ENCODE results near the gene R3HDM1. TPM values are rescaled to one million over a fixed set of nuclear protein-coding genes. Genes with fewer than 3 reads are reported as not detected.
A peak's percentile ranks its signal among the peaks of the same experiment; 100 is the strongest.
"Not testable (repeated sequence)": the region's sequence is repeated elsewhere in the genome, so short reads cannot be mapped to it uniquely, and the experiment has no call there.

R3HDM1 gene
- total and polyA plus RNA-seq, 2 donors (not counting 1 experiment from before 2014, with no cell fraction given): 12.4 to 33.1 TPM

GRCh38 chr2:135701442-135701841 lies 170.2 kb downstream of the R3HDM1 start:
- peak; percentile 45 to 63 for DNase-seq (ENCODE audit: low read depth in 2 of 2)

GRCh38 chr2:135703300-135703699 lies 172.0 kb downstream of the R3HDM1 start:
- Histone ChIP-seq H2AFZ (ENCODE audit: low read length) (no peak overlapping the region), H3K36me3 (ENCODE audit: control insufficient read depth, insufficient read depth, low read length) (no peaks in the 10 kb centered on the region), H3K9me3 (ENCODE audit: control insufficient read depth, insufficient read depth, low read depth, low read length) (no peaks in the 10 kb centered on the region), H3K4me1 (ENCODE audit: control insufficient read depth, extremely low read depth, insufficient read depth, low read length) (no peaks in the 10 kb centered on the region), H3K27ac (ENCODE audit: insufficient read depth, low read length) (no peak overlapping the region), H3K4me3 (replicated peaks in 1 of 4; ENCODE audit: control extremely low read depth in 1 of 4, insufficient read depth in 1 of 4, low read depth in 3 of 4, low read length in 4 of 4) (no peak overlapping the region), H3K27me3 (ENCODE audit: control insufficient read depth, insufficient read depth, low read length) (no peaks in the 10 kb centered on the region), H3K79me2 (ENCODE audit: control insufficient read depth, insufficient read depth, low read length) (no peaks in the 10 kb centered on the region), H3K9ac (ENCODE audit: insufficient read depth, low read length) (no peak overlapping the region), H4K20me1 (ENCODE audit: control insufficient read depth, extremely low read depth, insufficient read depth, low read length) (no peaks in the 10 kb centered on the region), H3K4me2 (ENCODE audit: extremely low read depth, insufficient read depth, low read length) (no peak overlapping the region)
- DNase-seq (ENCODE audit: low read depth in 2 of 2): no peak
- TF ChIP-seq CTCF (conservative IDR thresholded peaks at IDR 0.05 in 1 of 2, IDR thresholded peaks at IDR 0.05 in 1 of 2; ENCODE audit: low read depth in 1 of 2, low read length in 2 of 2) (no peak), EZH2 (IDR thresholded peaks at IDR 0.05; ENCODE audit: low read length, missing control alignments) (no peak)

More at GRCh38 chr2:135701442-135701841, 170.2 kb downstream of the R3HDM1 start:
- no peaks in the 10 kb centered on the region for H3K4me1 ChIP-seq (ENCODE audit: control insufficient read depth, extremely low read depth, insufficient read depth, low read length)
- no peak overlapping the region for H2AFZ ChIP-seq (ENCODE audit: low read length)
- no peaks in the 10 kb centered on the region for H4K20me1 ChIP-seq (ENCODE audit: control insufficient read depth, extremely low read depth, insufficient read depth, low read length)
- H3K4me3 ChIP-seq (replicated peaks in 1 of 4; ENCODE audit: control extremely low read depth in 1 of 4, insufficient read depth in 1 of 4, low read depth in 3 of 4, low read length in 4 of 4): no peak overlapping the region
- H3K9ac ChIP-seq (ENCODE audit: insufficient read depth, low read length): no peak overlapping the region
- no peaks in the 10 kb centered on the region for H3K27me3 ChIP-seq (ENCODE audit: control insufficient read depth, insufficient read depth, low read length)
- H3K36me3 ChIP-seq (ENCODE audit: control insufficient read depth, insufficient read depth, low read length): no peaks in the 10 kb centered on the region
- H3K79me2 ChIP-seq (ENCODE audit: control insufficient read depth, insufficient read depth, low read length): no peaks in the 10 kb centered on the region
- no peak overlapping the region for H3K27ac ChIP-seq (ENCODE audit: insufficient read depth, low read length)
- TF ChIP-seq CTCF (conservative IDR thresholded peaks at IDR 0.05 in 1 of 2, IDR thresholded peaks at IDR 0.05 in 1 of 2; ENCODE audit: low read depth in 1 of 2, low read length in 2 of 2): no peak
- no peak for TF ChIP-seq EZH2 (IDR thresholded peaks at IDR 0.05; ENCODE audit: low read length, missing control alignments)
- H3K9me3 ChIP-seq (ENCODE audit: control insufficient read depth, insufficient read depth, low read depth, low read length): no peaks in the 10 kb centered on the region
- H3K4me2 ChIP-seq (ENCODE audit: extremely low read depth, insufficient read depth, low read length): no peak overlapping the region

- not testable (repeated sequence) for H2AFZ ChIP-seq (ENCODE audit: low read length); H3K27ac ChIP-seq (ENCODE audit: insufficient read depth, low read length); H3K27me3 ChIP-seq (ENCODE audit: control insufficient read depth, insufficient read depth, low read length); H3K79me2 ChIP-seq (ENCODE audit: control insufficient read depth, insufficient read depth, low read length); H3K4me1 ChIP-seq (ENCODE audit: control insufficient read depth, extremely low read depth, insufficient read depth, low read length); H3K36me3 ChIP-seq (ENCODE audit: control insufficient read depth, insufficient read depth, low read length); H3K4me3 ChIP-seq (replicated peaks in 1 of 4; ENCODE audit: control extremely low read depth in 1 of 4, insufficient read depth in 1 of 4, low read depth in 3 of 4, low read length in 4 of 4); H3K4me2 ChIP-seq (ENCODE audit: extremely low read depth, insufficient read depth, low read length); H4K20me1 ChIP-seq (ENCODE audit: control insufficient read depth, extremely low read depth, insufficient read depth, low read length); H3K9me3 ChIP-seq (ENCODE audit: control insufficient read depth, insufficient read depth, low read depth, low read length); DNase-seq (ENCODE audit: low read depth in 2 of 2); H3K9ac ChIP-seq (ENCODE audit: insufficient read depth, low read length)
Observed at GRCh38 chr2:135704075-135704474, 172.8 kb downstream of the R3HDM1 start.
